ENCODE data around the gene VSX2. TPM values are rescaled to one million over a fixed set of nuclear protein-coding genes. Genes with fewer than 3 reads are reported as not detected.
A peak's percentile ranks its signal among the peaks of the same experiment; 100 is the strongest.

Gene VSX2
- total and polyA plus RNA-seq, 2 donors (not counting 1 experiment from before 2014, with no cell fraction given) = not detected

DNA sequence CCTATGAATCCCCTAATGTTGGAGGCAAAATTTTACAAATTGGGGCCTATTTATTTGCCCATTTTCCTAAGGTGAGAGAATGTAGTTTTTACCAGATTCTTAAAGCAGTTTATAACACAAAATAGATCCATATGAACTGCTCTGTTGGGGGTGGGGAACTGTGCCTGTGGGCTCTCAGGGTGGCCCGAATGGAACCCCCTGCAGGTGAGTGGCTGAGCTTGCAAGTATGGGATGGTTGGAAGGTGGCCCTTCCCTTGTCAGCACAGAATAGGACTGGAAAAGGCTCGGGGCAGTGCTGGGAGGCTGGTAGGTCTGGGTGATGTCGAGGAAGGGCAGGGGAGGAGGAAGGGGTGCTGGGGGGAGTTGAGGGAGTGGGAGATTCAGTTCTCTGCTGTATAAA is 4.9 kb downstream of the VSX2 start:
- H4K20me1 ChIP-seq (ENCODE audit: control insufficient read depth, extremely low read depth, insufficient read depth, low read length) = no peaks in the 10 kb centered on the region
- H3K9me3 ChIP-seq (ENCODE audit: control insufficient read depth, insufficient read depth, low read depth, low read length) = no peaks in the 10 kb centered on the region
- H3K4me1 ChIP-seq (ENCODE audit: control insufficient read depth, extremely low read depth, insufficient read depth, low read length) = no peaks in the 10 kb centered on the region
- H3K4me2 ChIP-seq (ENCODE audit: extremely low read depth, insufficient read depth, low read length) = no peak overlapping the region
- DNase-seq (ENCODE audit: low read depth in 2 of 2) = no peak
- H3K27me3 ChIP-seq (ENCODE audit: control insufficient read depth, insufficient read depth, low read length) = peaks cover 59% of the 10 kb centered on the region
- no peak overlapping the region for H3K9ac ChIP-seq (ENCODE audit: insufficient read depth, low read length)
- no peak overlapping the region for H3K4me3 ChIP-seq (replicated peaks in 1 of 4; ENCODE audit: control extremely low read depth in 1 of 4, insufficient read depth in 1 of 4, low read depth in 3 of 4, low read length in 4 of 4)
- TF ChIP-seq, protein P1, sequence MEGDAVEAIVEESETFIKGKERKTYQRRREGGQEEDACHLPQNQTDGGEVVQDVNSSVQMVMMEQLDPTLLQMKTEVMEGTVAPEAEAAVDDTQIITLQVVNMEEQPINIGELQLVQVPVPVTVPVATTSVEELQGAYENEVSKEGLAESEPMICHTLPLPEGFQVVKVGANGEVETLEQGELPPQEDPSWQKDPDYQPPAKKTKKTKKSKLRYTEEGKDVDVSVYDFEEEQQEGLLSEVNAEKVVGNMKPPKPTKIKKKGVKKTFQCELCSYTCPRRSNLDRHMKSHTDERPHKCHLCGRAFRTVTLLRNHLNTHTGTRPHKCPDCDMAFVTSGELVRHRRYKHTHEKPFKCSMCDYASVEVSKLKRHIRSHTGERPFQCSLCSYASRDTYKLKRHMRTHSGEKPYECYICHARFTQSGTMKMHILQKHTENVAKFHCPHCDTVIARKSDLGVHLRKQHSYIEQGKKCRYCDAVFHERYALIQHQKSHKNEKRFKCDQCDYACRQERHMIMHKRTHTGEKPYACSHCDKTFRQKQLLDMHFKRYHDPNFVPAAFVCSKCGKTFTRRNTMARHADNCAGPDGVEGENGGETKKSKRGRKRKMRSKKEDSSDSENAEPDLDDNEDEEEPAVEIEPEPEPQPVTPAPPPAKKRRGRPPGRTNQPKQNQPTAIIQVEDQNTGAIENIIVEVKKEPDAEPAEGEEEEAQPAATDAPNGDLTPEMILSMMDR (conservative IDR thresholded peaks at IDR 0.05 in 1 of 2, IDR thresholded peaks at IDR 0.05 in 1 of 2; ENCODE audit: low read depth in 1 of 2, low read length in 2 of 2) = no peak
- TF ChIP-seq EZH2 (IDR thresholded peaks at IDR 0.05; ENCODE audit: low read length, missing control alignments) = peak; percentile 48
- H2AFZ ChIP-seq (ENCODE audit: low read length) = no peak overlapping the region
- H3K79me2 ChIP-seq (ENCODE audit: control insufficient read depth, insufficient read depth, low read length) = no peaks in the 10 kb centered on the region
- no peak overlapping the region for H3K27ac ChIP-seq (ENCODE audit: insufficient read depth, low read length)
- no peaks in the 10 kb centered on the region for H3K36me3 ChIP-seq (ENCODE audit: control insufficient read depth, insufficient read depth, low read length)

DNA sequence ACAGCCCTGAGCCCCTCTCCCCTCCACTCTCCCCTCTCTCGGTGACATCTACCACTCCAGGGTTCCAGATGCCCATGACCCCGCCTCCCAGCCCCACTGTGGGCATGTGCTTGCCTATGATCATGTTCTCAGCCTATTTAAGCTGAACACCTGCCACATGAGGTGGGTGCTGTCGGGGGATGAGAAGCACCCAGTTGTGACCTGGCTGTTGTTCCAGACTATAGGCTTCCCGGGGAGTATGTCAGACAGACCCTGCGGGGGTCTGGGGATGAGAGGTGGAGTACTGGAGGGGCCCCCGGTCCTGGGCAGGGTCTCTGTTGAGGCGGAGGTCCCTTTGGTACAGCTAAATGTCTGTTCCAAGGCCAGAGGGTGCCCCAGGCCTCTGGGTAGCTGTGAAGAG is 6.0 kb downstream of the VSX2 start:
- H3K36me3 ChIP-seq (ENCODE audit: control insufficient read depth, insufficient read depth, low read length) = no peaks in the 10 kb centered on the region
- no peak overlapping the region for H3K4me2 ChIP-seq (ENCODE audit: extremely low read depth, insufficient read depth, low read length)
- H3K9ac ChIP-seq (ENCODE audit: insufficient read depth, low read length) = no peak overlapping the region
- H3K4me3 ChIP-seq (replicated peaks in 1 of 4; ENCODE audit: control extremely low read depth in 1 of 4, insufficient read depth in 1 of 4, low read depth in 3 of 4, low read length in 4 of 4) = no peak overlapping the region
- H4K20me1 ChIP-seq (ENCODE audit: control insufficient read depth, extremely low read depth, insufficient read depth, low read length) = no peaks in the 10 kb centered on the region
- H3K4me1 ChIP-seq (ENCODE audit: control insufficient read depth, extremely low read depth, insufficient read depth, low read length) = no peaks in the 10 kb centered on the region
- H2AFZ ChIP-seq (ENCODE audit: low read length) = no peak overlapping the region
- no peak for DNase-seq (ENCODE audit: low read depth in 2 of 2)
- no peaks in the 10 kb centered on the region for H3K79me2 ChIP-seq (ENCODE audit: control insufficient read depth, insufficient read depth, low read length)
- peaks cover 49% of the 10 kb centered on the region for H3K27me3 ChIP-seq (ENCODE audit: control insufficient read depth, insufficient read depth, low read length)
- H3K27ac ChIP-seq (ENCODE audit: insufficient read depth, low read length) = no peak overlapping the region
- TF ChIP-seq, protein P1 (conservative IDR thresholded peaks at IDR 0.05 in 1 of 2, IDR thresholded peaks at IDR 0.05 in 1 of 2; ENCODE audit: low read depth in 1 of 2, low read length in 2 of 2) = no peak
- TF ChIP-seq EZH2 (IDR thresholded peaks at IDR 0.05; ENCODE audit: low read length, missing control alignments) = no peak
- H3K9me3 ChIP-seq (ENCODE audit: control insufficient read depth, insufficient read depth, low read depth, low read length) = no peaks in the 10 kb centered on the region

DNA sequence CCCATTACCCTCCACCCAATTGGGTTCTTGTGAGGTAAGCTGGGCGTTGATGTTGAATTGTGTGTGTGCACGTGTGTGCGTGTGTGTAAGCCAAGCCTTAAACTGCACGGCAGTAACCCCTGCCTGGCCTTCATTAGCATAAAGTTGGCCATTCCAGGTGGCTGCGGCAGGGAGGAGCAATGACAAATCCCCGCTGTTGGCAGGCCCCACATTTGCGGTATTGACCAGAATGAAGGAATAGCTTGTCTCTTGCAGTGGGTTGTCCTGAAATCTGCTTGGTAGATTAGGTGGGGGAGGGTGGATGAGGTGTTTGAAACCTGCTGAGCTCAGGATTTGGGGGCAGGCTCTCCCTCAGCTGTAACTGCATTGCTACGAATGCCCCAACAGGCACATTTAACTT is 7.3 kb downstream of the VSX2 start:
- no peak overlapping the region for H3K4me2 ChIP-seq (ENCODE audit: extremely low read depth, insufficient read depth, low read length)
- no peak overlapping the region for H3K9ac ChIP-seq (ENCODE audit: insufficient read depth, low read length)

More for the DNA sequence above, 7.3 kb downstream of the VSX2 start:
- DNase-seq (ENCODE audit: low read depth in 2 of 2) = no peak
- Histone ChIP-seq H3K36me3 (ENCODE audit: control insufficient read depth, insufficient read depth, low read length) (no peaks in the 10 kb centered on the region), H3K27me3 (ENCODE audit: control insufficient read depth, insufficient read depth, low read length) (peaks cover 36% of the 10 kb centered on the region), H3K79me2 (ENCODE audit: control insufficient read depth, insufficient read depth, low read length) (no peaks in the 10 kb centered on the region), H4K20me1 (ENCODE audit: control insufficient read depth, extremely low read depth, insufficient read depth, low read length) (no peaks in the 10 kb centered on the region), H2AFZ (ENCODE audit: low read length) (no peak overlapping the region), H3K27ac (ENCODE audit: insufficient read depth, low read length) (no peak overlapping the region), H3K4me3 (replicated peaks in 1 of 4; ENCODE audit: control extremely low read depth in 1 of 4, insufficient read depth in 1 of 4, low read depth in 3 of 4, low read length in 4 of 4) (no peak overlapping the region), H3K4me1 (ENCODE audit: control insufficient read depth, extremely low read depth, insufficient read depth, low read length) (no peaks in the 10 kb centered on the region), H3K9me3 (ENCODE audit: control insufficient read depth, insufficient read depth, low read depth, low read length) (no peaks in the 10 kb centered on the region)
- TF ChIP-seq, protein P1 (conservative IDR thresholded peaks at IDR 0.05 in 1 of 2, IDR thresholded peaks at IDR 0.05 in 1 of 2; ENCODE audit: low read depth in 1 of 2, low read length in 2 of 2) = no peak
- no peak for TF ChIP-seq EZH2 (IDR thresholded peaks at IDR 0.05; ENCODE audit: low read length, missing control alignments)
